CD4-positive, alpha-beta T cell treated with Interleukin-2 at 100 ng/mL for 4 hours (primary cell): ENCODE results near the gene NACC1.

Experiments used
- DNase-seq: peaks from one replicate; pipeline ENCODE4 v3.0.0-alpha.2; 2020; ENCODE audit warnings: low spot score

Gene NACC1

DNA sequence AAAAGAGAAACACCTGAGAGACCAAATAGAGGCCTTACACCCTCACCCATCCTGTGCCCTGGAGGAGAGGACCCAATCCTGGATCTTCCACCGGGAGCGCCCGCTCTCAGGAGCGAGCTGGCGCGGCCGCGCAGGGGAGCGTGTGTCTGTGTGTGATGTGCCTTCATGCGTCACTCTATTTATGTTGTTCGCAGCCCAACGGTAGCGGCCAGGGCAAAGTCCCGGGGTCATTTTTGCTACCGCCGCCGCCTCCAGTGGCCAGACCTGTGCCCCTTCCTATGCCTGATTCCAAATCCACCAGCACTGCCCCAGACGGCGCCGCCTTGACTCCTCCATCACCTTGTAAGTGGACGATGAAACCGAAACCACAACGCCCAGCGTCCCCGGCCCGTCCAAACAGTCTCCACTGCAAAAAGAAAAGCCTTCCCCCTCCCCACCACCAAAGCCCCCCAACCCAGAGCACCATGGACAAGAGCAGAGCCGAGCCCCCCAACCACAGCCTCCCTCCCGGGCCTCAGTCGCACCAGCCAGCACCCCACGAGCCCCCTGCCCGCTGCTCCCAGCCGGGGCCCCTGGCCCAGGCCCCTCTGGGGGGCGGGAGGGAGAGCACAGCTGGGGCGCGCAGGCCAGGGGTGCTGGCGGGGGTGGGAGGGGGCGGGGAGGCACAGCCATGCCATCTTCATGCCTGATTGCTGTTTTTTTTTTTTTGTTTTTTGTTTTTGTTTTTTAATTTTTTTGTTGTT is 30.1 kb upstream of the NACC1 start:
- no peak for DNase-seq

- no peak for DNase-seq
Measured at GRCh38 chr19:13089139-13089856, 28.8 kb upstream of the NACC1 start.

DNA sequence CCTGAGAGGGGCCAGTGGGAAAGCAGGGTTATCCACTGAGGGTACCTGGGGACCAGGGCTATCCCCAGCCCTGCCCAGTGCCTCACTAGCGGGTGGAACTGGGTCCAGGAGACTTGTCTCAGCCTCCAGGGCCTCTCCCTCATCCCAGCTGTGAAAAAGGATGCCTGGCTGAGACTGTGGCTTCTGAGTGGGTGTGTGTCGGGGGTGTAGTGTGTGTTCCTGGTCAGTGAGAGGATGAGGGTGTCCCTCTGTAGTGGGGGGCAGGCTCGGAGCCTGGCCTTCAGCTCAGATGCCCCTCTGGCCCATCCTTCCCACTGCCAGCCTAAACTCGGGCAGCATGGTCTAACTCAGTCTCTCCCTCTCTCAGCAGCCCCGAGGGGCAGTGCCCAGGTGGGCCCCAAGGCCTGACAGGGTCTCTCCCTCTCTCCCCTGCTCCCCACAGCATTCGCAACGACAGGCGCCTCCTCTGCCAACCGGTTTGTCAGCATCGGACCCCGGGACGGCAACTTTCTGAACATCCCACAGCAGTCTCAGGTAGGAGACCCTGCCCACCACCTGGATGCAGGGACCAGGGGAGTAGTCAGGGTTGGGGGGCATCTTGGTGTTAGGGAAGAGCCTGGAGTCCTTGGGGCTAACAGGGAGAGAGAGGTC is 28.1 kb upstream of the NACC1 start:
- no peak for DNase-seq

DNA sequence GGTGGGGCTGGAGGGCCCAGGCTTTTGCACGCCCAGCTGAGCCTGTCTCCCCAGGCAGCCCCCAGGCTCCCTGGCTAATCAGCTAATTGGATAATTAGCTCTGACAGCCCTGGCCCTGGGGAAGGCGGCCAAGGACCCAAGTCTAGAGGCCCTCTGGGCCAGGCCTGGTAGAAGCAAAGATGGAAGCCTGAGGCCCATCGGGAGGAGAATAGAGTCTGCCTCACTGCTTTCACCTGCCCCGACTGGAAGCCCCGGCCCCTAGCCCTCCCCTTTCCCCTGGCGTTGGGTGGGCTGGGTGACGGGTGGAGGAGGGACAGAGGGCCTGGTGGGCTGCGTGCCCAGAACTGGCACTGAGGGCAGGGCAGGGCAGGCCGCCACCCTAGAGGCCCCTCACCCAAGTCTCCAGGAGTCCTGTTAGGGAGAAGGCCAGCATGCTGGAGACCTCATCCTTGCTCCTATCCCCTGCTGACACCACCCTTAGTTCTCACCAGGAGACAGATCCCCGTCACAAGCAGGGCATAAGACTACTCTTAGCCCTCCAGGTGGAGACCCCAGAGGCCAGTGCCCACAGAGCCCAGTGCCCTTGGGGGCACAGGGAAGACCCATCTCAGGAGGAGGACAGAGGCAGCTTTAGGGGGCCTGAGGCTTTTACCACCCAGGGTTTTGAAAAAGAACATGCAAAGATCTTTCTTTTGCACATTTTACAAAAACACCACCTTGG is 27.4 kb upstream of the NACC1 start:
- no peak for DNase-seq

DNA sequence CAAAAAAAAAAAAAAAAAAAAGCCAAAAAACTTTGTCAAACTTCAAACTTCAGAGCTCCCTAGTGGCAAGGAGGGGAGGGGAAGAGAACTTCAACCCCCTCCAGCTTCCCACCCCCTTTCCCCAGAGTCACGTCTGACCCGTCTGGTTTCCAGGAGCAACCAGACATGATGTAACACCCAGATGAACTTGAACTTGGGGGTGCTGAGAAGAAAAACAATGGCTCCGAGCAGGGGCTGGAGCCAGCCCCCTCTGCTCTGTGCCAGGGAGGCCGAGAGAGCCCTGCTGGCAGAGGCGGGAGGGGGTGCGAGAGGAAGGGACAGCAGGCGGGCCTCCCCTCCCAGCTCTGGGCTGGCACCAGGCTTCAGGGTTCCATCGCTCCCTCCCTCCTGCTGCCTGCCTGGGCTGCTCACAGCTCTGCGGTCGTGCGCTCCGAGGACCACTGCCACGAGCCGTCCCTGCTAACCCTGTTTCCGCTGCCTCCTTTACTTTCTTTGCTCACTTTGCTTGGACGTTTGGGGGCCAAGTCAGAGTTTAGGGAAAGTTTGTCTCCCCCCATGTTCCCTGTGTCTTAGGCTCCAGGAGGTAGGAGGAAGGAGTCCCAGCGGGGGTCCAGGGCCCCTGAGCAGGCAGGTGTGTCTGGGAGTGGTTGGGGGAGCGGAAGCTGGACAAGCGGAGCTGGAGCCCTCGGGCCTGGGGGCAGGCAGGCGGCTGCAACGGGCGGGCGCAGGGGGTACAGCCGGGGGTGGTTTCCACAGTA is 26.5 kb upstream of the NACC1 start:
- no peak for DNase-seq

- no peak for DNase-seq
Measured at GRCh38 chr19:13092158-13092543, 25.9 kb upstream of the NACC1 start.

- DNase-seq, result no peak
Measured at GRCh38 chr19:13092606-13093235, 25.3 kb upstream of the NACC1 start.

GRCh38 chr19:13093407-13094105 is 24.5 kb upstream of the NACC1 start:
- DNase-seq, result peak; percentile 84

DNA sequence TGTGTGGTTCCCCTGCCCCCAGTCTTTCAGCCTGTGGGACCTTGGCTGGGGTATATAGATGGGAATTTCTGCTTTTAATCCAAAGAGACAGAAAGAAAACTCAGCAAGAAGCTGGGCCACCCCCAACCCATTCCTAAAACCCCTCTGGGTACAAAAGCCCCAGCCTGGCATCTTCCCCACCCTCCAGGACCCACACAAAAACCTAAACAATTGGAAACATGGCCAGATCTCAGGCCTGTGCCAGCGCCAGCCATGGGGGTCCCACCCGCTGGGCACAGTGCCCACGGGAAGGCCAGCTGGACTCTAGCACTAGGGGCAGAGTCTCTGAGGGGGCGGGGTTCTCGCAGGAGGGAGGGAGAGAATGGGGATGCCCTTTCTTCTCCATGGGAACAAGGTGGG is 24.0 kb upstream of the NACC1 start:
- DNase-seq, result no peak

DNA sequence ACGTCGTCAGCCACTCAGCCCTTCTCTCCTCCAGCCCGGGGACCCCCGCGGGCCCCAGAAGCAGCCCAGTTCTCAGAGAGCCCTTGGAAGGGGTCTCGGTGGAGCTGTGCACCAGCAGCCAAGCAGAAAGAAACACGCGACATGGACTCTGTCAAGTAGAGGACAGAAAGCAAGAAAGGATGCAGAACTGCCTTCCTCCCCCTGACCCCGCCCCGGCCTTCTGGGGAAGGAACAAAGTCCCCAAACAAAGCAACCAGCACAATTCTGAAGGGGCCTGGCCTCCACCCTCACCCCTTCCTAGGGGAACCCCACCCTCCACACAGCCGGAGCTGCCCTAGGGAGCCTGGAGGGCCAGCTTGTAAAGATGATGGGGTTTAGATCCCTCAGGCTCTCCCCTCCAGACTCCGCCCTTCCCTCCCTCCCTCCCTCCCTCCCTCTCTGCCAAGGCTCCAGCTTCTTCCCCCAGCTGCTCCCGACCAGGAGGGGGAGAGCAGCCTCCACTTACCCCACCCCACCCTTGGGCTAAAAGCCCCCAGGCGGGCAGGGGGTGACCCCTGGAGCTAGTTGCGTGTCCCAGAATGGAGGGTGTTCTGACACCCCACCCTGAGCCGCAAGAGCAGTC is 23.2 kb upstream of the NACC1 start:
- DNase-seq, result no peak

DNA sequence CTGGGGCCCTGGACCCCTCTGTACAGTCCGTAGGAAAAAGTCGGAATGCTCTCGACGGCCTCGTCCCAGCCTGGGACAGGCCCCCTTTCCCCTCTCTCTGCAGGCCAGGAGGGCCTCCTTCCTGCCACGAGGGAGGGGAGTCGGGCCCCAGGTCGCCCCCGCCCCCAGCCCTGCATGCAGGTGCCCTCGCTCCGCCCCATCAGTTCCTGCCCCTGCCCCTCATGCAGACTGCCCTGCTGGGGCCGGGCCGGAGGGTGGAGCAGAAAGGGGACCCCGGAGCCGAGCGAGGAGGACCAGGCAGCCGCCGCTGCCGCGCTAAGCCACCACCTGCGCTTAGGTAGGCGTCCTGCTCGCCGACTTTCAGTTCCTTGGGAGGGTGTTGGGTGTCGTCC is 22.7 kb upstream of the NACC1 start:
- DNase-seq, result no peak

- DNase-seq, result no peak
Measured at GRCh38 chr19:13095934-13096927, 21.8 kb upstream of the NACC1 start.

GRCh38 chr19:13097033-13097462 is 21.0 kb upstream of the NACC1 start:
- DNase-seq, result no peak

GRCh38 chr19:13097463-13098258 is 20.4 kb upstream of the NACC1 start:
- no peak for DNase-seq

DNA sequence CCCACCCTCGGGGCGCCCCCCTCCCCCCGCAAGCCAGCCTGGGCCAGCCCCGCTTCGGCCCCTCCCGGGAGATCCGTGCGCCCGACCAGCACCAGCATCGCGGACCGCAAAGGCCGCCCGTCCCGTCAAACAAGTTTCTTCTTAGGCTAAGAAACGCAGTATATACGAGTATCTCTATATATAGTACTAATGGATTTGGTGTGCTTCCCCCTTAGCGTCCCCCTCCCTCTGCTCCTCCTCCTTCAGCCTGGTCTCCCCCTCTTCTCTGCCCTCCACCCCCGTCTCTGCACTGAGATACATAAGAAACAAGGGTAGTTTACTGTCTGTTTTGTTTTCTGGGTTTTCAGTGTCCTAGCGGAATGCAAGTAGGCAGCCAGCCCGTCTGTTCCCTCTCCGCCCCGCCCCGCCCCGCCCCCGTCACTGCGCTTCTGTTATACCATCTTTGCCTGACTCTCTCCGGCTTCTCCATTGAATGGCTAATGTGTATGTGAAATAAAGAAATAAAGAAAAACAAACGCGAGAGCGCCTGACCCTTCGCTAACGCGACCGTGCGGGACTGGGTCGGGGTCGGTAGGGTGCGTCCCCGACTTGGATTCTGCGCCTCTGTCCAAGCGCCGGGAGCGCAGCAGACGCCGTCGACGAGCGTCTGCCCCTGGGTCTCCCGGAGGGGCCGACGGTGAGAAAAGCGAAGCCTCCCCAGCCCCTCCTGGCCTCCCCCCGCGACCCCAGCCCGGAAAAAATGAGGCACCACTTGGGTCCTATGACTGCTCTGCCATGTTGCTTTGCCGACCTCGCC is 19.6 kb upstream of the NACC1 start:
- peak; percentile 37 for DNase-seq

DNA sequence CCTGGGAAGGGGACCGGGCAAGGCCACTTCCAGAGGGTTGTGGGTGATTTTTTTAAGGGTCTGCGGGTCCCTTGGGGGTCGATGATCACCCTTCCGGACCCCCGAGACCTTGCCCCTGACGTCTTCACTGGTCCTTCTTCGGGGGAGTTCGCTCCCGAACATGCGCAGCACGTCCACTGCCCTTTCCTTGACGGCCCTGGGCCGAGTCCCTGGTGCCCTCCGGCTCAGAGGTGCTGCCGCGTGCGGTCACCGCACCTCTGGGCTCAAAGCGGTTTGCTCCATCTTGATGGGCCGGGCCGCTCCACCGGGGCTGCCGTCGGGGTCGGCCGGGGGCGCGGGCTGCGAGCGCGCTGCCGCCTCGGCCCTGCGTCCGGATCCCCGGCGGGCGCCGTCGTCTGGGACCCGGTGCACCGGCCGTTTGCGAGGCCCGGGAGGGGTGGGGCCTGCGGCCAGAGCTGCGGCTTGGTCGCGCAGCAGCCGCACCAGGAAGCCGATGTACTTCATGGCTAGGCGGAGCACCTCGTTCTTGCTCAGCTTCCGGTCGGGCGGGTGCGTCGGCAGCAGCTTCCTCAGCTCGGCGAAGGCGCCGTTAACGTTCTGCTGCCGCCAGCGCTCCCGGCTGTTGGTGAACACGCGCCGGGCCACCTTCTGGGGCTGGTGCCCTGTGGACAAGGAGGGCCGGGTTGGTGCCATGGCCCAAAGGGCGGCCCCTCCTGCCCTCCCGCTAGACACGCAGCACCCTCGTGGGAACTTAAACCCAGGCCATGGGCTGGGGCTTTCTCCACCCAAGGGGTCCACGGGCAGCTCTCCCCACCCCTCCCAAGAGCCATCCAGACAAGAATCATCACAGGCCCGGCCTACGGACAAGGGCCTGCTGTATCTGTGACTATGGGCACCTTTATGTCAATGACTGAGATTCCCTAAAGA is 18.7 kb upstream of the NACC1 start:
- DNase-seq, result peak; percentile 82
